ENCODE data around the gene CIT.

Gene CIT

DNA sequence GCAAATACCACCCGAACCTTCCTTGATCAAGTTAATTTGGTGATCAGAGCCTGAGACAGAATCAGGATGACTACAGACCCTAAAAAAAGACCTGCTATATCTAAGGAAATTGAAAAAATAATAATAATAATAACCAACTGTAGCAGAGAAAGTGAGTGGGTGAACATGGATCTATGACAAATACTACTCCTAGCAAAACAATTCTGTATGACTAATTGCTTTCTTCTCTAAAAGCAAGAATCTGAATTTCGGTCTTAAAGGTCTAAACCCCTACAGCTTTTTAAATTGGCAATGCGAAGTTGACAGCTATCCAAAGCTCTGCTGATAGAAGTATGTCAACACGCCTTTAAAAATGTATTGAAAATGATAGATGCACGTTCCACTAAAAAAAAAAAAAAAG lies 107.0 kb downstream of the CIT start:
- TF ChIP-seq, protein P1, sequence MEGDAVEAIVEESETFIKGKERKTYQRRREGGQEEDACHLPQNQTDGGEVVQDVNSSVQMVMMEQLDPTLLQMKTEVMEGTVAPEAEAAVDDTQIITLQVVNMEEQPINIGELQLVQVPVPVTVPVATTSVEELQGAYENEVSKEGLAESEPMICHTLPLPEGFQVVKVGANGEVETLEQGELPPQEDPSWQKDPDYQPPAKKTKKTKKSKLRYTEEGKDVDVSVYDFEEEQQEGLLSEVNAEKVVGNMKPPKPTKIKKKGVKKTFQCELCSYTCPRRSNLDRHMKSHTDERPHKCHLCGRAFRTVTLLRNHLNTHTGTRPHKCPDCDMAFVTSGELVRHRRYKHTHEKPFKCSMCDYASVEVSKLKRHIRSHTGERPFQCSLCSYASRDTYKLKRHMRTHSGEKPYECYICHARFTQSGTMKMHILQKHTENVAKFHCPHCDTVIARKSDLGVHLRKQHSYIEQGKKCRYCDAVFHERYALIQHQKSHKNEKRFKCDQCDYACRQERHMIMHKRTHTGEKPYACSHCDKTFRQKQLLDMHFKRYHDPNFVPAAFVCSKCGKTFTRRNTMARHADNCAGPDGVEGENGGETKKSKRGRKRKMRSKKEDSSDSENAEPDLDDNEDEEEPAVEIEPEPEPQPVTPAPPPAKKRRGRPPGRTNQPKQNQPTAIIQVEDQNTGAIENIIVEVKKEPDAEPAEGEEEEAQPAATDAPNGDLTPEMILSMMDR (conservative IDR thresholded peaks at IDR 0.05; ENCODE audit: low read length): no peak
- TF ChIP-seq EZH2phosphoT487 (IDR thresholded peaks at IDR 0.05; ENCODE audit: borderline replicate concordance): no peak
- Histone ChIP-seq H3K36me3 (ENCODE audit: insufficient read depth, low read length) (peaks cover 87% of the 10 kb centered on the region), H3K9ac (ENCODE audit: low read depth, low read length, poor library complexity, severe bottlenecking) (no peak overlapping the region)

DNA sequence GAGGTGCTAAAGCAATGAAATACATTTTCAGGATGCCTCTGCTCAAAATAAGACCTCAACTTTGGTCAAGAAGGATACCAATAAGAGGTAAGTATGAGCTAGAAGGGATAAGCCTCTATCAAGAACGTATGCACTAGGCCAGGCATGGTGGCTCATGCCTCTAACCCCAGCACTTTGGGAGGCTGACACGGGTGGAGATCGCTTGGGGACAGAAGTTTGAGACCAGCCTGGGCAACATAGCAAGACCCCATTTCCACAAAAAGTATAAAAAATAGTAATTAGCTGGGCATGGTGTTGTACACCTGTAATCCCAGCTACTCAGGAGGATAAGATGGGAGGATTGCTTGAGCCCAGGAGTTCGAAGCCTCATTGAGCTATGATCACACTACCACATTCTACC lies 114.5 kb downstream of the CIT start:
- Histone ChIP-seq H3K36me3 (ENCODE audit: insufficient read depth, low read length) (peaks cover 90% of the 10 kb centered on the region), H3K79me2 (ENCODE audit: insufficient read depth, low read length) (no peaks in the 10 kb centered on the region), H4K20me1 (ENCODE audit: insufficient read depth, low read length, poor library complexity, severe bottlenecking) (no peaks in the 10 kb centered on the region), H2AFZ (ENCODE audit: low read length) (no peak overlapping the region), H3F3A (ENCODE audit: low read depth) (no peaks in the 10 kb centered on the region), H3K9me3 (ENCODE audit: insufficient read depth, low read depth, low read length) (no peaks in the 10 kb centered on the region), H3K4me3 (ENCODE audit: low read length, poor library complexity, severe bottlenecking) (no peak overlapping the region), H3K27me3 (ENCODE audit: insufficient read depth, low read length, poor library complexity, severe bottlenecking) (no peaks in the 10 kb centered on the region), H3K4me1 (ENCODE audit: insufficient read depth, low read length, poor library complexity, severe bottlenecking) (no peaks in the 10 kb centered on the region), H3K9ac (ENCODE audit: low read depth, low read length, poor library complexity, severe bottlenecking) (no peak overlapping the region), H3K4me2 (ENCODE audit: low read depth, low read length, poor library complexity, severe bottlenecking) (no peak overlapping the region), H3K9me2 (replicated peaks; ENCODE audit: low read depth, low read length) (no peaks in the 10 kb centered on the region)
- TF ChIP-seq EZH2phosphoT487 (IDR thresholded peaks at IDR 0.05; ENCODE audit: borderline replicate concordance): no peak
- TF ChIP-seq, protein P1 (conservative IDR thresholded peaks at IDR 0.05; ENCODE audit: low read length): no peak

More for the DNA sequence above, 107.0 kb downstream of the CIT start:
- H3K79me2 ChIP-seq (ENCODE audit: insufficient read depth, low read length): no peaks in the 10 kb centered on the region
- no peaks in the 10 kb centered on the region for H3K9me3 ChIP-seq (ENCODE audit: insufficient read depth, low read depth, low read length)
- H3K27me3 ChIP-seq (ENCODE audit: insufficient read depth, low read length, poor library complexity, severe bottlenecking): no peaks in the 10 kb centered on the region
- H2AFZ ChIP-seq (ENCODE audit: low read length): no peak overlapping the region
- no peaks in the 10 kb centered on the region for H4K20me1 ChIP-seq (ENCODE audit: insufficient read depth, low read length, poor library complexity, severe bottlenecking)
- H3K9me2 ChIP-seq (replicated peaks; ENCODE audit: low read depth, low read length): no peaks in the 10 kb centered on the region
- no peaks in the 10 kb centered on the region for H3F3A ChIP-seq (ENCODE audit: low read depth)
- H3K4me1 ChIP-seq (ENCODE audit: insufficient read depth, low read length, poor library complexity, severe bottlenecking): no peaks in the 10 kb centered on the region
- no peak overlapping the region for H3K4me2 ChIP-seq (ENCODE audit: low read depth, low read length, poor library complexity, severe bottlenecking)
- H3K4me3 ChIP-seq (ENCODE audit: low read length, poor library complexity, severe bottlenecking): no peak overlapping the region

DNA sequence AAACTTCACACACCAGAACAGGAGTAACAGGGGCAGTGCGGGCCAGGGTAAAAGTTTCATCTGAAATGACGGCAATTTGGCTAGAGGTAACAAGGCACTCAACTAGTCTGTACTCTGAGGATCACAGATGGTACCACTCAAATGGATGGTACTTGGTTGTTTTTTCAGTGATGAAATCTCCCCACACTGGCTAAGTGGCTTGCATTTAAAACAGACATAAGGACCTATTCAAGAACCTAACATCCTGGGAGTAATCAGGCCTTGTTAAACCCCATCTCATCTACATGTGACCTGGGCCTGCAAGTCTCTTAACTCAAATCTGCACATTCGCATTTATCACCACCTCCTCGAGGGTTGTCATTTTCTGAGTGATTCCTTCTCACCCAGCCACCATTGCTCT lies 118.4 kb downstream of the CIT start:
- Histone ChIP-seq H4K20me1 (ENCODE audit: insufficient read depth, low read length, poor library complexity, severe bottlenecking) (no peaks in the 10 kb centered on the region), H2AFZ (ENCODE audit: low read length) (no peak overlapping the region), H3K4me1 (ENCODE audit: insufficient read depth, low read length, poor library complexity, severe bottlenecking) (no peaks in the 10 kb centered on the region), H3K27me3 (ENCODE audit: insufficient read depth, low read length, poor library complexity, severe bottlenecking) (no peaks in the 10 kb centered on the region), H3K4me3 (ENCODE audit: low read length, poor library complexity, severe bottlenecking) (no peak overlapping the region), H3K79me2 (ENCODE audit: insufficient read depth, low read length) (no peaks in the 10 kb centered on the region), H3F3A (ENCODE audit: low read depth) (no peaks in the 10 kb centered on the region), H3K36me3 (ENCODE audit: insufficient read depth, low read length) (peaks cover 98% of the 10 kb centered on the region), H3K9me2 (replicated peaks; ENCODE audit: low read depth, low read length) (no peaks in the 10 kb centered on the region), H3K4me2 (ENCODE audit: low read depth, low read length, poor library complexity, severe bottlenecking) (no peak overlapping the region), H3K9me3 (ENCODE audit: insufficient read depth, low read depth, low read length) (no peaks in the 10 kb centered on the region), H3K9ac (ENCODE audit: low read depth, low read length, poor library complexity, severe bottlenecking) (no peak overlapping the region)
- TF ChIP-seq, protein P1 (conservative IDR thresholded peaks at IDR 0.05; ENCODE audit: low read length): no peak
- no peak for TF ChIP-seq EZH2phosphoT487 (IDR thresholded peaks at IDR 0.05; ENCODE audit: borderline replicate concordance)
